ENCODE data around the gene MGAT4B.
A peak's percentile ranks its signal among the peaks of the same experiment; 100 is the strongest.

Gene MGAT4B

GRCh38 chr5:179820127-179820482, 13.4 kb upstream of the MGAT4B start:
- Mint-ChIP-seq H3K36me3 (ENCODE audit: low read depth) (peaks cover 40% of the 10 kb centered on the region), H3K4me1 (ENCODE audit: low read depth) (peaks cover 58% of the 10 kb centered on the region), H3K27ac (peak overlapping the region; percentile 83), H3K27me3 (peaks cover 4% of the 10 kb centered on the region), H3K4me3 (peak overlapping the region; percentile 72), H3K9me3 (no peaks in the 10 kb centered on the region)
- peak; percentile 67 for DNase-seq

DNA sequence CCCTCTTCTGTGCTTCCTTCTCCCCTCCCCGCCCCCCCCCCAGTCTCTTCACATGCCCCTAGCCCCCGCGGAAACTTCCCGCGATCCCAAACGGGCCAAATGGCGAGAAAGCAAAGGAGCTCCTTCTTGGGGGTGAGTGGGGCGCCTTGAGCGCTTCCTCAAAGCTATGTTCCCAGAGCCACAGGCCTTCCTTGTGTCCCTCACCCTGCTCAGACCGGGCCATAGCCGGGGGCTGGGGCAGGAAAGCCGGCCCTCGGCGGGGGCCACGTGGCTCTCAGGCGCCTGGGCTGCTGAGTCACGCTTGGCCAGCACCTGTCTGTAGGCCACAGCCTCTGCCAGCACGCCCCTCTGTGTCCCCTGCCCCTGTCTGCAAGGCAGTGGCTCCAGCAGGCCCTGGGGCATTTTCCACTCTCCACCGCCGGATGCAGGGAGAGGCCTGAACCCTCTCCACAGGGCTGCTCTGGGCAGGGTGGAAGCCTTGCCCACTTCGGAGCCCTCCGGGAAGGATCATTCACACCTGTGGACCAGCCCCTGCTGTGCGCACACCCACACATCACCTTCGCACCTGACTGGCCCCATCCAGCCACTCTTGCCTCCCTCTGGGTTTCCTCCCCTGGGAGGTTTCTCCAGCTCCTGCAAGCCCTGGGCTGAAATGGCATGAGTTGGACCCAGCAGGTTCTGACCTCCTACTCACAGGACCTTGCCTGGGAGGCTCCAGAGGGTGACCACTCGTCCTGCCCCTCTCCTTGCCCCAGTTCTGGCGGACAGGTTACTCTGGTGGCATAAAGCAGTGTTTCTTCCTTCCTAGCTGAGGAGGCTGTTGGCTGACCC, 12.8 kb upstream of the MGAT4B start:
- Mint-ChIP-seq H3K27me3 (peaks cover 4% of the 10 kb centered on the region), H3K4me3 (peak overlapping the region; percentile 72), H3K36me3 (ENCODE audit: low read depth) (peaks cover 39% of the 10 kb centered on the region), H3K4me1 (ENCODE audit: low read depth) (peaks cover 52% of the 10 kb centered on the region), H3K27ac (peak overlapping the region; percentile 83), H3K9me3 (no peaks in the 10 kb centered on the region)
- DNase-seq, result peak; percentile 75

GRCh38 chr5:179818746-179819295, 12.2 kb upstream of the MGAT4B start:
- DNase-seq, result peak; percentile 84
- Mint-ChIP-seq H3K27me3 (peaks cover 4% of the 10 kb centered on the region), H3K4me3 (peak overlapping the region; percentile 62), H3K27ac (peak overlapping the region; percentile 86), H3K9me3 (no peaks in the 10 kb centered on the region), H3K36me3 (ENCODE audit: low read depth) (peaks cover 39% of the 10 kb centered on the region), H3K4me1 (ENCODE audit: low read depth) (peaks cover 51% of the 10 kb centered on the region)

- no peak for DNase-seq
- peaks cover 36% of the 10 kb centered on the region for H3K36me3 Mint-ChIP-seq (ENCODE audit: low read depth)
- H3K9me3 Mint-ChIP-seq, result no peaks in the 10 kb centered on the region
- peak overlapping the region; percentile 48 for H3K27ac Mint-ChIP-seq
- H3K27me3 Mint-ChIP-seq, result peaks cover 4% of the 10 kb centered on the region
- H3K4me3 Mint-ChIP-seq, result peak overlapping the region; percentile 62
- H3K4me1 Mint-ChIP-seq (ENCODE audit: low read depth), result peaks cover 47% of the 10 kb centered on the region
Observed at GRCh38 chr5:179817890-179818745, 11.5 kb upstream of the MGAT4B start.

GRCh38 chr5:179817470-179817840, 10.8 kb upstream of the MGAT4B start:
- H3K27me3 Mint-ChIP-seq, result peaks cover 4% of the 10 kb centered on the region
- DNase-seq, result no peak
- no peaks in the 10 kb centered on the region for H3K9me3 Mint-ChIP-seq
- H3K36me3 Mint-ChIP-seq (ENCODE audit: low read depth), result peaks cover 37% of the 10 kb centered on the region
- peak overlapping the region; percentile 20 for H3K4me3 Mint-ChIP-seq
- peaks cover 40% of the 10 kb centered on the region for H3K4me1 Mint-ChIP-seq (ENCODE audit: low read depth)
- no peak overlapping the region for H3K27ac Mint-ChIP-seq

GRCh38 chr5:179816796-179817469, 10.3 kb upstream of the MGAT4B start:
- H3K9me3 Mint-ChIP-seq, result no peaks in the 10 kb centered on the region
- DNase-seq, result no peak
- peaks cover 4% of the 10 kb centered on the region for H3K27me3 Mint-ChIP-seq
- no peak overlapping the region for H3K27ac Mint-ChIP-seq
- peak overlapping the region; percentile 20 for H3K4me3 Mint-ChIP-seq
- peaks cover 35% of the 10 kb centered on the region for H3K4me1 Mint-ChIP-seq (ENCODE audit: low read depth)
- H3K36me3 Mint-ChIP-seq (ENCODE audit: low read depth), result peaks cover 37% of the 10 kb centered on the region

GRCh38 chr5:179816401-179816795, 9.7 kb upstream of the MGAT4B start:
- Mint-ChIP-seq H3K9me3 (no peaks in the 10 kb centered on the region), H3K27me3 (peaks cover 4% of the 10 kb centered on the region), H3K27ac (no peak overlapping the region), H3K36me3 (ENCODE audit: low read depth) (peaks cover 37% of the 10 kb centered on the region), H3K4me3 (no peak overlapping the region), H3K4me1 (ENCODE audit: low read depth) (peaks cover 30% of the 10 kb centered on the region)
- no peak for DNase-seq

DNA sequence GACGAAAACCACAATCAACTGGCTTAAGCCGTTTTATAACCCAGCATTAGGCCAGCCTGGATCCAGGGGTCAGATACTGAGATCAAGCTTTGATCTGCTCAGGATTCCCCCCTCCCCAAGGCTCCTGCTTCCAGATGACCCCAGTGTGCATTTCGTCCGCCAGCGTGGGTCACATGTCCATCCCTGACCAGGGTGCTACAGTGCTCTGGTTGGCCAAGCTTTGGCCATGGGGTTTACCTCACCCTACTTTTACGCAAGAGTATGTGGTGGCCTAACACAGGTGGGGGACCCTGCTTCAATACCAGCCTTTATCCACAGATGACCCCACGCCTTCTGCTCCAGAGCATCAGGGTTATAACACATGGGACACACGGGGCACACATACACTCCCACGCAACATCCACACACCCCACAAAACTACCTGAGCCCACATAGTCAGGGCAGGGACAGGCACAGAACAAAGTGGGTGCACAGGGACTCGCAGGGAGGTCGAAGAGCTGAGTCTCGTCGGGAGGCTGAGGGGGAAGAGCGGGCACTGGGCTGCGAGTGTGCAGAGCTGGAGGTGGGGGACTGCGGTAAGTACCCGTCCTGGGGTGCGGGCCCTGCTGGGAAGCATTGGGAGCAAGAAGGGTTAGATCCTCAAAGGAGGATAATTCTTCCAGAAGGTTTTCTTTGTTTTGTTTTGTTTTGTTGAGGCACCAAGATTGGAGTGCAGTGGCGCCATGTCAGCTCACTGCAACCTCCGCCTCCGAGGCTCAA, 9.0 kb upstream of the MGAT4B start:
- H3K4me1 Mint-ChIP-seq (ENCODE audit: low read depth), result peaks cover 30% of the 10 kb centered on the region
- DNase-seq, result no peak
- H3K9me3 Mint-ChIP-seq, result no peaks in the 10 kb centered on the region
- peaks cover 38% of the 10 kb centered on the region for H3K36me3 Mint-ChIP-seq (ENCODE audit: low read depth)
- peaks cover 4% of the 10 kb centered on the region for H3K27me3 Mint-ChIP-seq
- H3K27ac Mint-ChIP-seq, result no peak overlapping the region
- H3K4me3 Mint-ChIP-seq, result no peak overlapping the region

DNA sequence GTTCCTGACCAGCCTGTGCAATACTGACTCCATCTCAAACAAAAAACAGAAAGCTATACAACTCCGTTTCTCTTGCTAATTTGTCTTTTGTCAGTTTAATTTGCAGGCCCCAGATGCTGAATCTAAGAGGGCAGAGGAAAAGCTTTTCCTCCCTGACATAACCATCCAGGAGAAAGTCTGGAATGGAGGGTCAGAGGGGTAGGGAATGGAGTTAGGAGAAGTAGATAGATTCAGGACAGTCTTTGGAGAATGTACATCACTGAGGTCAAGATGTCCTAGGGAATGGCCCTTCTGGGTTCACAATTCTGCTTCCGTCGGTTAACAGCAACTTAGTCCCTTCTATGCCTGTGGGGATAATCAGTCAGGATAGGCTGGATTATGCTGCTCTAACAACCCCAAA, 7.4 kb upstream of the MGAT4B start:
- peaks cover 4% of the 10 kb centered on the region for H3K27me3 Mint-ChIP-seq
- H3K4me1 Mint-ChIP-seq (ENCODE audit: low read depth), result peaks cover 17% of the 10 kb centered on the region
- H3K36me3 Mint-ChIP-seq (ENCODE audit: low read depth), result peaks cover 42% of the 10 kb centered on the region
- H3K27ac Mint-ChIP-seq, result no peak overlapping the region
- no peaks in the 10 kb centered on the region for H3K9me3 Mint-ChIP-seq
- H3K4me3 Mint-ChIP-seq, result no peak overlapping the region
- DNase-seq, result no peak

GRCh38 chr5:179812997-179813607, 6.4 kb upstream of the MGAT4B start:
- DNase-seq, result no peak
- H3K36me3 Mint-ChIP-seq (ENCODE audit: low read depth), result peaks cover 42% of the 10 kb centered on the region
- peaks cover 4% of the 10 kb centered on the region for H3K27me3 Mint-ChIP-seq
- no peaks in the 10 kb centered on the region for H3K9me3 Mint-ChIP-seq
- peaks cover 12% of the 10 kb centered on the region for H3K4me1 Mint-ChIP-seq (ENCODE audit: low read depth)
- no peak overlapping the region for H3K27ac Mint-ChIP-seq
- no peak overlapping the region for H3K4me3 Mint-ChIP-seq

GRCh38 chr5:179812135-179812825, 5.6 kb upstream of the MGAT4B start:
- DNase-seq, result no peak
- no peak overlapping the region for H3K27ac Mint-ChIP-seq
- H3K9me3 Mint-ChIP-seq, result no peaks in the 10 kb centered on the region
- peaks cover 42% of the 10 kb centered on the region for H3K36me3 Mint-ChIP-seq (ENCODE audit: low read depth)
- peaks cover 7% of the 10 kb centered on the region for H3K4me1 Mint-ChIP-seq (ENCODE audit: low read depth)
- H3K4me3 Mint-ChIP-seq, result no peak overlapping the region
- peaks cover 4% of the 10 kb centered on the region for H3K27me3 Mint-ChIP-seq

- Mint-ChIP-seq H3K4me1 (ENCODE audit: low read depth) (peaks cover 39% of the 10 kb centered on the region), H3K4me3 (peak overlapping the region; percentile 83), H3K36me3 (ENCODE audit: low read depth) (peaks cover 11% of the 10 kb centered on the region), H3K27ac (peak overlapping the region; percentile 81), H3K9me3 (no peaks in the 10 kb centered on the region), H3K27me3 (no peaks in the 10 kb centered on the region)
- no peak for DNase-seq
Observed at GRCh38 chr5:179805529-179806249, 977 bp downstream of the MGAT4B start.

Data from activated T-cell treated with anti-CD3 and anti-CD28 coated beads, Interleukin-2, amount 50 U/mL, for 24 hours (primary cell).